GM21723 (cell line): ENCODE data around the gene STARD7.

Source experiments
- ATAC-seq: cut with Tn5 transposase; IDR thresholded peaks from one replicate; pipeline ENCODE4 v1.9.1; 2021; ENCODE audit warnings: mild to moderate bottlenecking, moderate library complexity; ENCODE audit not compliant: unreplicated experiment

Gene STARD7

GRCh38 chr2:96137321-96138178 lies 71.1 kb downstream of the STARD7 start:
- ATAC-seq = no peak

GRCh38 chr2:96136129-96136720 lies 72.4 kb downstream of the STARD7 start:
- ATAC-seq = no peak

DNA sequence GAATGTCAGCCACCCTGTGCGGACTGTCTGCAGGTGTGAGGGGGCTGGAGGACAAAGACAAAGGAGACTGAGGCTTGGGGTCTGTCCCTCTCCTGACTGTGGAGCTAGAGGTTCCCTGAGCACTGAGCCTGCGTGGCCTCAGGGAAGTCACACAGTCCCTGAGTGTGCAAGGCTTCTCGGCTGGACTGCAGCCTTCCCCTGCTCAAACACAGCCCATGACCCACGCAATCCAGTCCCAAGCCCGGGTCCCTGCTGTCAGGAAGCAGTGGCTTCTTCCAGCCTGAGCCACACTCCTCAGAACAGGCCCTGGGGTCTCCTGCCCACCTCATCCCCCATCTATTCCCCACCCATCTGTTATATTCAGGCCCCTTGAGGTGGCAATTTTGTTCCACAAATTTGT lies 73.0 kb downstream of the STARD7 start:
- no peak for ATAC-seq

DNA sequence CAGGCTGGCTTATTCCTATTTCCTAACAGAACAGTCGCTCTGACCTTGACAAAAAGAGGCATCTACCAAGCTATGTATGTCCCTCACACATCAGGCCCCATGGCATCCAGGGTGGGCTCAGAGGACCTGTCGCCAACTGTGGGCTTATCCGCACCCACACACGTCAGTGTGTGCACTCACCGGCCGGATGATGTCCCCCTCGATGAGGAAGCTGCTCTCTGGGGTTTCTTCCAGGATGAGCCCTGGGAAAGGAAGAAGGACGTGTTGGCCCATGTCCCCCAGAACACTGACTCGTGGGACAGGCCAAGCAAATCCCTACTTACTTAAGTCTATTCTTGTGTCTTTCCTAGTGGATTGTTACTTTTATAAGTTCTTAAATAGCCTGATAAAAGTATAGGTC lies 73.5 kb downstream of the STARD7 start:
- no peak for ATAC-seq
